A549 treated with GW870086 at 1 μM for 4 hours (cell line): Measurements from ENCODE around the gene NPIPA7. TPM values are rescaled to one million over a fixed set of nuclear protein-coding genes. Genes with fewer than 3 reads are reported as not detected.

Experiments used
- total RNA-seq: library from RNA; stranded (reverse); fragments of 200-300 nt; extraction: Qiagen RNA extraction; gene quantifications from 5 replicates; pipeline ENCODE4 v1.2.3, GENCODE V29; 2022; ENCODE audit warnings: low read depth

The NPIPA7 gene
- 6.2 to 20.0 TPM (median 8.9 TPM) in 5 replicates for total RNA-seq

GRCh38 chr16:16378840-16379239, at the start of gene NPIPA7:
Gene NPIPA7, plus strand, starts transcription at chr16:16379140. Its CDS starts 105 bp downstream, at chr16:16379245.

Other genes with a start within 250 kb of the NPIPA7 start
- 0.41 to 1.1 TPM (median 1.0 TPM) in 5 replicates for gene ABCC6, start 155.6 kb upstream of the NPIPA7 start, total RNA-seq
- gene NOMO3, start 146.6 kb upstream of the NPIPA7 start, total RNA-seq, result 21.1 to 26.9 TPM (median 23.4 TPM) in 5 replicates